ENCODE measurements around the gene NUP153. TPM values are rescaled to one million over a fixed set of nuclear protein-coding genes. Genes with fewer than 3 reads are reported as not detected.

The NUP153 gene
- total and polyA plus RNA-seq, 2 of the 8 experiments (the other 6 are each of a cell fraction or from before 2014, with no cell fraction given): 47.0 to 84.8 TPM

- DNase-seq (ENCODE audit: low read depth in 1 of 2, low spot score in 2 of 2): no peak
- no peak overlapping the region for H3K4ac ChIP-seq (replicated peaks; ENCODE audit: insufficient read length, low read depth, low read length)
- H3K27me3 ChIP-seq (replicated peaks in 1 of 4; ENCODE audit: control insufficient read depth in 3 of 4, extremely low read depth in 1 of 4, insufficient read depth in 3 of 4, low read length in 3 of 4): no peaks in the 10 kb centered on the region
- H3K27ac ChIP-seq (ENCODE audit: low read depth, low read length): no peak overlapping the region
- H3K9ac ChIP-seq (replicated peaks in 1 of 4; ENCODE audit: extremely low read depth in 1 of 4, low read depth in 3 of 4, low read length in 3 of 4): no peak overlapping the region
- no peaks in the 10 kb centered on the region for H3K23me2 ChIP-seq (ENCODE audit: low read depth, low read length)
- H3K36me3 ChIP-seq (ENCODE audit: control insufficient read depth in 2 of 4, insufficient read depth in 4 of 4, low read length in 3 of 4): peaks cover 14 to 54% (median 25%) of the 10 kb centered on the region in 4 experiments
- no peak overlapping the region for H2BK120ac ChIP-seq (replicated peaks; ENCODE audit: low read depth, low read length)
- no peak overlapping the region for H4K5ac ChIP-seq (ENCODE audit: insufficient read length, low read depth, low read length)
- POLR2A ChIA-PET (ENCODE audit: partially characterized antibody): interaction anchor here (1.6 kb wide), 1 partner anchor 10 kb away, joined by 4 read pairs; no protein-coding TSS in a partner anchor
- H4K20me1 ChIP-seq (replicated peaks in 1 of 2; ENCODE audit: control insufficient read depth in 1 of 2, insufficient read depth in 2 of 2, low read length in 2 of 2): peaks cover 2 to 4% of the 10 kb centered on the region in 2 experiments
- H2BK12ac ChIP-seq (ENCODE audit: low read depth, low read length): no peak overlapping the region
- H3K23ac ChIP-seq (ENCODE audit: insufficient read length): no peak overlapping the region
- FAIRE-seq: no peak
- no peaks in the 10 kb centered on the region; the same call in 1 of the 2 replicates for H3K79me1 ChIP-seq (ENCODE audit: low read depth, low read length)
- H3K4me3 ChIP-seq (ENCODE audit: extremely low read depth in 1 of 4, insufficient read depth in 2 of 4, low read depth in 3 of 4, low read length in 4 of 4): no peak overlapping the region
- no peak overlapping the region for H2AFZ ChIP-seq (ENCODE audit: low read length)
- no peaks in the 10 kb centered on the region for H3K4me1 ChIP-seq (replicated peaks in 1 of 4; ENCODE audit: control insufficient read depth in 3 of 4, insufficient read depth in 4 of 4, low read length in 3 of 4)
- no peaks in the 10 kb centered on the region for H3K9me3 ChIP-seq (ENCODE audit: insufficient read depth in 2 of 2, low read depth in 1 of 2, low read length in 1 of 2)
- H2BK5ac ChIP-seq (ENCODE audit: low read depth, low read length): no peak overlapping the region
- H4K91ac ChIP-seq (replicated peaks; ENCODE audit: insufficient read length, low read length): no peak overlapping the region
- no peak overlapping the region for H2AK5ac ChIP-seq (ENCODE audit: low read depth, low read length)
- H3K4me2 ChIP-seq (ENCODE audit: insufficient read depth in 1 of 2, low read depth in 2 of 2, low read length in 2 of 2): no peak overlapping the region
- CTCF ChIA-PET (ENCODE audit: partially characterized antibody): no interaction called here
- no peak overlapping the region for H2BK15ac ChIP-seq (ENCODE audit: low read length)
- 89% methylated on average over 5 of the region's 5 CpGs; no CpG with 5 or more reads in 1 of the 2 experiments for WGBS, 2 experiments (ENCODE audit: extremely low coverage in 1 of 2, insufficient coverage in 1 of 2, insufficient read length in 1 of 2, insufficient replicate concordance in 2 of 2, low coverage in 1 of 2, low lambda C conversion rate in 2 of 2, missing lambda C conversion rate in 1 of 2)
- H3K79me2 ChIP-seq (ENCODE audit: control insufficient read depth in 1 of 2, insufficient read depth in 2 of 2, low read length in 2 of 2): peaks cover 0 to 55% of the 10 kb centered on the region in 2 experiments; a peak in 2 of 4 replicates
- H3K18ac ChIP-seq (ENCODE audit: extremely low read depth, low read length): no peak overlapping the region
- H3K56ac ChIP-seq (replicated peaks; ENCODE audit: insufficient read length, low read depth, low read length): no peak overlapping the region
- H4K8ac ChIP-seq (ENCODE audit: extremely low read depth, insufficient read depth, low read length): no peak overlapping the region
- H3K14ac ChIP-seq (ENCODE audit: insufficient read length): no peak overlapping the region
- H2BK20ac ChIP-seq (ENCODE audit: low read length): no peak overlapping the region
- TF ChIP-seq RNF2 (IDR thresholded peaks at IDR 0.05; ENCODE audit: borderline replicate concordance, low read depth, low read length, missing control alignments, poor library complexity, severe bottlenecking) (no peak), CREB1 (IDR thresholded peaks at IDR 0.05) (no peak), SP1 (IDR thresholded peaks at IDR 0.05; ENCODE audit: low read depth, low read length) (no peak), ATF3 (IDR thresholded peaks at IDR 0.05; ENCODE audit: insufficient read depth, low read depth, low read length) (no peak), RBBP5 (IDR thresholded peaks at IDR 0.05; ENCODE audit: borderline replicate concordance, low read depth, low read length) (no peak), CBX5 (IDR thresholded peaks at IDR 0.05; ENCODE audit: low read depth, low read length) (no peak), SRF (IDR thresholded peaks at IDR 0.05; ENCODE audit: low read depth, low read length) (no peak), EGR1 (IDR thresholded peaks at IDR 0.05; ENCODE audit: borderline replicate concordance, low read depth, low read length) (no peak), TCF12 (IDR thresholded peaks at IDR 0.05; ENCODE audit: low read depth, low read length) (no peak), ATF2 (IDR thresholded peaks at IDR 0.05; ENCODE audit: low read length) (no peak), MAFK (IDR thresholded peaks at IDR 0.05; ENCODE audit: low read depth, low read length) (no peak), POU5F1 (IDR thresholded peaks at IDR 0.05; ENCODE audit: low read depth, low read length) (no peak)
These were observed 84.6 kb downstream of the NUP153 start for GRCh38 chr6:17622144-17622543.
